Thyroid gland (tissue), 4 donors: ENCODE results near the gene GTF2A1. TPM values are rescaled to one million over a fixed set of nuclear protein-coding genes. Genes with fewer than 3 reads are reported as not detected.
"Not testable (repeated sequence)": the region's sequence is repeated elsewhere in the genome, so short reads cannot be mapped to it uniquely, and the experiment has no call there.

Source experiments
- DNase-seq, 2 donors: peaks; one replicate each; pipeline ENCODE4 v3.0.0-alpha.2; 2019
- H3K27ac ChIP-seq, 3 donors: fragments of 200-600 bp; sonication (generic); 1 replicate in 2 of 3; 2 replicates in 1 of 3; pipeline ENCODE4 v1.5.1; 2016 to 2019; ENCODE audit warnings: mild to moderate bottlenecking in 1 of 3, moderate library complexity in 1 of 3
- H3K27me3 ChIP-seq: fragments of 200-600 bp; sonication (generic); one replicate; pipeline ENCODE4 v1.5.1; 2019
- H3K36me3 ChIP-seq, 2 donors: fragments of 200-600 bp; sonication (generic); one replicate each; pipeline ENCODE4 v1.5.1; 2016 to 2019
- H3K4me1 ChIP-seq, 2 donors: fragments of 200-600 bp; sonication (generic); one replicate each; pipeline ENCODE4 v1.5.1; 2017 to 2019
- H3K4me3 ChIP-seq, 3 donors: fragments of 200-600 bp; sonication (generic); replicated peaks in 1 of 3; 1 replicate in 2 of 3; 2 replicates in 1 of 3; pipeline ENCODE4 v1.5.1; 2016; ENCODE audit warnings: mild to moderate bottlenecking in 1 of 3
- H3K9me3 ChIP-seq: fragments of 200-600 bp; sonication (generic); one replicate; pipeline ENCODE4 v1.5.1; 2017
- POLR2A ChIP-seq, 2 donors: fragments of 450-650 bp; IDR thresholded peaks; one replicate each; pipeline ENCODE4 v1.6.1; 2017; ENCODE audit warnings: antibody characterized with exemption in 2 of 2, mild to moderate bottlenecking in 2 of 2, moderate library complexity in 1 of 2
- WGBS, 2 donors: methylation state at CpG; one replicate each; pipeline ENCODE4 v1.1.5; 2017; 5-methylcytosine and 5-hydroxymethylcytosine counted together
- intact Hi-C: fragments of 100-400 bp; cut with DNase I; formaldehyde crosslinking; loops from one replicate; pipeline ENCODE4 v1.15.1; 2023
- total RNA-seq, 4 donors: library from RNA; depleted of rRNA; stranded (reverse); fragments of >200 nt; gene quantifications; one replicate each; pipeline ENCODE4 v1.2.3, GENCODE V29; 2016
- TF ChIP-seq, protein P1 (sequence below), 6 experiments: fragments of 200-600 bp in 3 of 6; fragments of 450-650 bp in 3 of 6; sonication (generic) in 3 of 6; IDR thresholded peaks; one replicate each; pipeline ENCODE4 v1.5.1; 2016 to 2019; ENCODE audit warnings: antibody characterized with exemption in 6 of 6, mild to moderate bottlenecking in 2 of 6, inconsistent platforms in 1 of 6, moderate library complexity in 1 of 6

Gene GTF2A1
- total RNA-seq, 4 donors from 2014 or later = 31.4 to 51.7 (median 39.7) TPM

DNA sequence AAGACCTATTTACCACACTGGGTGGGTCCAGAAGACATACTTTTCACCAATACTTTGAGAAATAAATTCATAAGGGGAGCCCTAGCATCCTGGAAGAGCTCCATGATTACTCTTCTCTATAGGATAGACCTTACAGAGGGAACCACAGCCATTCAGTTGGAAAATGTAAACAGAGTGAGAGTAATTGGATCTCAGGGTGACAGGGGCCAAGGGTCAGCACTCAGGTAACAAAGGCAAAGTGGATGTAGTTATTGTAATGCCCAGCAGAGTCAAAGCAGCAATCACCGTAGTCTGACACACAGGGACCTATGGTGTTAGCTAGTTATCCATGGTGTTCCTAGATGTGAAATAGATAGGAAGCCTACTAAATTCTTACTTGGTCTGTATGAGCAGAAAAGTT lies 10.8 kb upstream of the GTF2A1 start:
- peaks cover 9 to 10% of the 10 kb centered on the region in 2 donors for H3K4me1 ChIP-seq
- H3K27me3 ChIP-seq = no peaks in the 10 kb centered on the region
- H3K9me3 ChIP-seq = no peaks in the 10 kb centered on the region
- TF ChIP-seq POLR2A (IDR thresholded peaks at IDR 0.05) = no peak
- TF ChIP-seq, protein P1, sequence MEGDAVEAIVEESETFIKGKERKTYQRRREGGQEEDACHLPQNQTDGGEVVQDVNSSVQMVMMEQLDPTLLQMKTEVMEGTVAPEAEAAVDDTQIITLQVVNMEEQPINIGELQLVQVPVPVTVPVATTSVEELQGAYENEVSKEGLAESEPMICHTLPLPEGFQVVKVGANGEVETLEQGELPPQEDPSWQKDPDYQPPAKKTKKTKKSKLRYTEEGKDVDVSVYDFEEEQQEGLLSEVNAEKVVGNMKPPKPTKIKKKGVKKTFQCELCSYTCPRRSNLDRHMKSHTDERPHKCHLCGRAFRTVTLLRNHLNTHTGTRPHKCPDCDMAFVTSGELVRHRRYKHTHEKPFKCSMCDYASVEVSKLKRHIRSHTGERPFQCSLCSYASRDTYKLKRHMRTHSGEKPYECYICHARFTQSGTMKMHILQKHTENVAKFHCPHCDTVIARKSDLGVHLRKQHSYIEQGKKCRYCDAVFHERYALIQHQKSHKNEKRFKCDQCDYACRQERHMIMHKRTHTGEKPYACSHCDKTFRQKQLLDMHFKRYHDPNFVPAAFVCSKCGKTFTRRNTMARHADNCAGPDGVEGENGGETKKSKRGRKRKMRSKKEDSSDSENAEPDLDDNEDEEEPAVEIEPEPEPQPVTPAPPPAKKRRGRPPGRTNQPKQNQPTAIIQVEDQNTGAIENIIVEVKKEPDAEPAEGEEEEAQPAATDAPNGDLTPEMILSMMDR (IDR thresholded peaks at IDR 0.05) = no peak
- no peak overlapping the region for H3K27ac ChIP-seq
- 84 to 90% methylated on average over 1 of the region's 1 CpG for WGBS, 2 donors
- intact Hi-C loops = no loop called here
- no peak overlapping the region for H3K4me3 ChIP-seq
- DNase-seq = no peak
- H3K36me3 ChIP-seq = no peaks in the 10 kb centered on the region

DNA sequence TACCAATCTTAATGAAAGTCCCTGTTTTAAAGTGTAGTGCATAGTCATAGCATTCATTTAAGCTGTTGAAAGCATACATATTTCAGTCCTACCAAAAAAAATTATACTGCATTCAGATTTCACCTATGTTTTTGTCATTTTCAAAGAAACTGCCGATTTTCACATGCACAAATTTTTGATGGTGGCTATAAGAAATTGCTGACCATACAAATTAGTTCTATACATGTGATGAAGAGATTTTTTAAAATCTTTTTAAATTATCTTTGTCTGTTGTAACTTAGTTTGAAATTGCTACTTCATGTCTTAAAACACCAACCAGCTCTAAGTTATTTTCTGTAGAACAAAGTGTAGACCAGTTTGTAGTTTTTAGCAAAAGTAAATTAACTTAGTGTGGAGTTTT lies 3.5 kb upstream of the GTF2A1 start:
- no peak for TF ChIP-seq POLR2A (IDR thresholded peaks at IDR 0.05)
- TF ChIP-seq, protein P1 (IDR thresholded peaks at IDR 0.05) = no peak
- intact Hi-C loops = no loop called here
- WGBS, 2 donors = 92 to 100% methylated on average over 1 of the region's 1 CpG
- H3K4me1 ChIP-seq = peaks cover 5 to 7% of the 10 kb centered on the region in 2 donors
- DNase-seq = no peak
- no peak overlapping the region for H3K4me3 ChIP-seq
- H3K27ac ChIP-seq = no peak overlapping the region
- H3K9me3 ChIP-seq = no peaks in the 10 kb centered on the region
- H3K27me3 ChIP-seq = no peaks in the 10 kb centered on the region
- no peaks in the 10 kb centered on the region for H3K36me3 ChIP-seq

DNA sequence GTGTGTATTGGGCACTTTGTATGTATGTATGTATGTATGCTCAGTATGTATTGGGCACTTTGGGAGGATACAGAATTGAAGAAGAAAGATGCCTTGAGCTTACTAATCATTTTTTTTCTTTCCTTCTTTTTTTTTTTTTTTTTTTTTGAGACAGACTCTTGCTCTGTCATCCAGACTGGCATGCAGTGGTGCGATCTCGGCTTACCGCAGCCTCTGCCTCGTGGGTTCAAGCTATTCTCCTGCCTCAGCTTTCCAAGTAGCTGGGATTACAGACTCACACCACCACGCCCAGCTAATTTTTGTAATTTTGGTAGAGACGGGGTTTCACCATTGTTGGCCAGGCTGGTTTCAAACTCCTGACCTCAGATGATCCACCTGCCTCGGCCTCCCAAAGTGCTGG lies 3.0 kb upstream of the GTF2A1 start:
- H3K27me3 ChIP-seq, H3K36me3 ChIP-seq, H3K9me3 ChIP-seq, DNase-seq, intact Hi-C loops, H3K4me1 ChIP-seq, H3K27ac ChIP-seq, H3K4me3 ChIP-seq: not testable (repeated sequence)
- WGBS, 2 donors = 97 to 98% methylated on average over 7 of the region's 7 CpGs

DNA sequence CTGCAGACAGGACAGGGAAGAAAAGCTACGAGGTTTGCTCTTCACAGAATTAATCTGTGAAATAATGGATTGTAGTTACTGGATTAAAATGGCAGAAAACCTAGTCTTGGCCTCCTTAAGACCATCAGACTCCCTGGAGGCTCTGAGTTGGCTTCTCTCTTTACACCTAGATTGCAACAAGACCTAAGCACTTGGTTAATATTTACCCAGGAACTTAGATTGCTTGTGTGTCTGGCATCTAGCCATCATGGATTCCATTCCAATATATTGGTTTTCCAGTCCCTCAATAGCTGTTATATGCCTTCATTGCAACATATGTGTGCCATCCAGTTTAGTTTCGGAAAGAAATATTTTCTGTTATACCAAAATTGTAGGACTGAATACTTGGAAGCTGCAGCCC lies 1.9 kb upstream of the GTF2A1 start:
- TF ChIP-seq, protein P1 (IDR thresholded peaks at IDR 0.05) = no peak
- TF ChIP-seq POLR2A (IDR thresholded peaks at IDR 0.05) = no peak
- Histone ChIP-seq H3K27ac (no peak overlapping the region), H3K4me1 (peaks cover 9 to 17% of the 10 kb centered on the region in 2 donors), H3K9me3 (no peaks in the 10 kb centered on the region), H3K4me3 (no peak overlapping the region), H3K36me3 (no peaks in the 10 kb centered on the region), H3K27me3 (no peaks in the 10 kb centered on the region)
- DNase-seq = no peak
- intact Hi-C loops = no loop called here
- WGBS, 2 donors = 97 to 99% methylated on average over 2 of the region's 2 CpGs

DNA sequence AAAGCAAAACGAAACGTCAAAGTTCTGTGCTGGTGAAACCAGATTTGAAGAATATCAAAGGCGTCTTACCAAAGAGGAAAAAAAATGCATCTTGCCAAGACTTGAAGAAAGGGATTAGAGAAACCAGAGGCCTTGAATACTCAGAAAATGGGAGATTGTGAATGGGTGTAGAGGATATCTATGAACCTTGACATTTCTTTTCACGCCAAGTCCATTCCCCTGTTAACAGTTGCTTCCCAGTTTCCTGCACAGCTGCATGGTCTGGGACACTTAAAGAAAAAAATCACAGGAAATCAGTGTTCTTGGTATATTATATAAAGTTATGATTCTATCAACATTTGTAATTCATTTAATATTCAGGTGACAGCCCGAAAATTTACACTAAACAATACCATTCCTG lies 1.4 kb upstream of the GTF2A1 start:
- H3K4me1 ChIP-seq = peaks cover 14 to 23% of the 10 kb centered on the region in 2 donors
- peak overlapping the region in 2 of 3 donors; percentile 96 to 99 for H3K27ac ChIP-seq
- no peak for TF ChIP-seq POLR2A (IDR thresholded peaks at IDR 0.05)
- TF ChIP-seq, protein P1 (IDR thresholded peaks at IDR 0.05) = no peak
- H3K36me3 ChIP-seq = no peaks in the 10 kb centered on the region
- no peak overlapping the region for H3K4me3 ChIP-seq
- intact Hi-C loops = no loop called here
- DNase-seq = no peak
- H3K9me3 ChIP-seq = no peaks in the 10 kb centered on the region
- H3K27me3 ChIP-seq = no peaks in the 10 kb centered on the region
- 79 to 85% methylated on average over 5 of the region's 5 CpGs for whole genome bisulfite sequencing, 2 donors
